Testis (tissue), 2 donors: ENCODE measurements around the gene CELSR1.

ENCODE experiments used
- POLR2A ChIP-seq: fragments of 450-650 bp; IDR thresholded peaks from one replicate; pipeline ENCODE4 v1.6.1; 2017; ENCODE audit warnings: antibody characterized with exemption, mild to moderate bottlenecking, moderate library complexity
- TF ChIP-seq, protein P1 (sequence below), 3 experiments: fragments of 450-650 bp in 2 of 3; fragments of 200-600 bp in 1 of 3; sonication (generic) in 1 of 3; IDR thresholded peaks; one replicate each; pipeline ENCODE4 v1.5.1; 2016 to 2019; ENCODE audit warnings: antibody characterized with exemption in 3 of 3, mild to moderate bottlenecking in 2 of 3, moderate library complexity in 1 of 3

- TF ChIP-seq, protein P1, sequence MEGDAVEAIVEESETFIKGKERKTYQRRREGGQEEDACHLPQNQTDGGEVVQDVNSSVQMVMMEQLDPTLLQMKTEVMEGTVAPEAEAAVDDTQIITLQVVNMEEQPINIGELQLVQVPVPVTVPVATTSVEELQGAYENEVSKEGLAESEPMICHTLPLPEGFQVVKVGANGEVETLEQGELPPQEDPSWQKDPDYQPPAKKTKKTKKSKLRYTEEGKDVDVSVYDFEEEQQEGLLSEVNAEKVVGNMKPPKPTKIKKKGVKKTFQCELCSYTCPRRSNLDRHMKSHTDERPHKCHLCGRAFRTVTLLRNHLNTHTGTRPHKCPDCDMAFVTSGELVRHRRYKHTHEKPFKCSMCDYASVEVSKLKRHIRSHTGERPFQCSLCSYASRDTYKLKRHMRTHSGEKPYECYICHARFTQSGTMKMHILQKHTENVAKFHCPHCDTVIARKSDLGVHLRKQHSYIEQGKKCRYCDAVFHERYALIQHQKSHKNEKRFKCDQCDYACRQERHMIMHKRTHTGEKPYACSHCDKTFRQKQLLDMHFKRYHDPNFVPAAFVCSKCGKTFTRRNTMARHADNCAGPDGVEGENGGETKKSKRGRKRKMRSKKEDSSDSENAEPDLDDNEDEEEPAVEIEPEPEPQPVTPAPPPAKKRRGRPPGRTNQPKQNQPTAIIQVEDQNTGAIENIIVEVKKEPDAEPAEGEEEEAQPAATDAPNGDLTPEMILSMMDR (IDR thresholded peaks at IDR 0.05): no peak
- no peak for TF ChIP-seq POLR2A
Measured at GRCh38 chr22:46451741-46452140, 85.7 kb downstream of the CELSR1 start.
